Fibroblast of peridontal ligament (primary cell): ENCODE results near the gene UVSSA.

Experiments
- DNase-seq: peaks from one replicate; pipeline ENCODE4 v3.0.0-alpha.2; 2010; ENCODE audit errors: extremely low read depth

The UVSSA gene

DNA sequence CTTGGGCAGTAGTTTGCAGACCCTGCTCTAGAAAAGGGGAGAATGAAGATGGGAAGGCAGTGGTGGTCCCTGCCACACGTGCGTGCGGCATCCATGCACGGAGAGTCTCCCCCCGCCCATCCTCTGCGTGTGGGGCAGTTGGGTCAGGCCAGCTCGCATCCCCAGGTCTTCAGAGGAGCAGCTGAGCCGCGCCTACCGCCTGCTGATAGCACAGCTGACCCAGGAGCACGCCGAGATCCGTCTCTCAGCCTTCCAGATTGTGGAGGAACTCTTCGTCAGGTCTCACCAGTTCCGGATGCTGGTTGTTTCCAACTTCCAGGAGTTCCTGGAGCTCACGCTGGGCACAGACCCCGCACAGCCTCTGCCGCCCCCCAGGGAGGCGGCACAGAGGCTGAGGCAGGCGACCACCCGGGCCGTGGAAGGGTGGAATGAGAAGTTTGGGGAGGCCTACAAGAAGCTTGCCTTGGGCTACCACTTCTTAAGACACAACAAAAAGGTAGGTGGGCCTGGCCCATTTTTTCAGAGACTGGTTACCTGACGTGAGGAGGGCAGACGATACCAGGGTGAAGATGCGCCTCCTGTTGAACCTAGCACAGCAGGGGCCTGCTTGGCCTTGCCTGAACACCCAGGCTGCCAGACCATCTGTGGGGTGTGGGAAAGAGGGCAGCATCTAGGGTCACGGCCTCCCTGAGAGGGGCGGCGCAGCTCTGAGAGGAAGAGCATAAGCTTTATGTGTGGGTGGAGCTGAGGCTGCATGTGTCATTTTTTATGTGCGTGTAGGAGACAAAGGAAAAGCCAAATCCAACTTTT, 2.6 kb downstream of the UVSSA start:
- DNase-seq: no peak

DNA sequence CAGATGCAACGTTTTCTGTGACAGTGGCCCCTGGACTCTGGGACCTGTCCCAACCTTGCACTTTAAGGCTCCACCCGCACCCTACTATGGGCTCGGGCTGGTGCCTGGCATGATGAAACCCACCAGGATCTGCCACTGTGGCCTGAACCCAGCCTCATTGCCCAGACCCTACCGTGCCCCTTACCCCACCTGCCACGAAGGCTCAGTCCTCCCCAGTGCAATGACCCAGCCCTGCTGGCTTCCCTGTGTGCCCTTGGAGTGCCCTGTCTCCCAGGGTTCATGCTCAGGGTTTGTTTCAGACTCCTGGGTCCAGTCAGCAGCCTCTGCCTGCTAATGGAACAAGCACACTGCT, 3.1 kb downstream of the UVSSA start:
- DNase-seq: no peak

DNA sequence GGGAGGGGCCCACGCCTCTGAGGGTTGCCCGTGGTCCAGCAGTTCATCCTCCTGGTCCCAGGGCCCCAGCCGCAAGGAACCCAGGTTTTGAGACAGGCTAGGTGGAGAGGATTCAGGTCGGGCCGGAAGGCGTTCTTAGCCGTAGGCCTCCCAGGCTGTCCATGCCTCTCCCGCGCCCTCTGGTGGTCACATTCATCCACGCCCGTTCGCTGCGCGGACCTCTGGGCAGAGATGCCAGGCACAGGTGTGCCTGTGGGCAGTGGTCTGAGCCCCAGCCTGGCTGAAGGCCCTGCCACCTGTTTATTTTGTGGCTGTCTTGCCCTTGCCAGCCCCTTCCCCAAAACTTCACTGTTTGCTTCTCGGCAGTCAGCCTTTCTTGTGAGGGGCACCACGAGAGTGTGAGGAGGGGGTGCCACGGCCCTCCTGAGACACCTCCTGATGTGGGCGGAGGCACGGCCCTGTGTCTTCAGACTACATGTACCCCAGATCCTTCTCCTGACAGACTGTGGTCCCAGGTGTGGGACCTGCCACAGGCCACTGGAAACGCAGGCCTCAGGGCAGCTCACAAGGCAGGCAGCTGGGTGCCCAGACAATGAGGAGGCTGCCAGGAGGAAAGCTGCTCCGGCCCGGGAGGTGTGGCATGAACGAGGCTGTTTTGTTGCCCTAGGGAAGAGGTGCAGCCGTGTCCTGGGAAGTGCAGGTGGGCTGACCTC, 5.0 kb downstream of the UVSSA start:
- DNase-seq: peak; percentile 69

DNA sequence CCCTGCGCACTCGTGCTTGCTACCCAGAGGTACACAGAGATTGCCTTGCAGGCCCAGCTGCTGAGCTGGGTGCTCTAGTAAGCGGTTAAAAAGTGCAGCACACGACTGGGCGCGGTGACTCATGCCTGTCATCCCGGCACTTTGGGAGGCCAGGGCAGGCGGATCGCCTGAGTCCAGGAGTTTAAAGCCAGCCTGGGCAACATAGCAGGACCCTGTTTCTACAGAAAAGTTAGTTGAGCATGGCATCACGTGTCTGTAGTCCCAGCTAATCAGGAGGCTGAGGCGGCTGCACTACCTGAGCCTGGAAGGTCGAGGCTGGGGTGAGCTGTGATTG, 5.5 kb downstream of the UVSSA start:
- no peak for DNase-seq

DNA sequence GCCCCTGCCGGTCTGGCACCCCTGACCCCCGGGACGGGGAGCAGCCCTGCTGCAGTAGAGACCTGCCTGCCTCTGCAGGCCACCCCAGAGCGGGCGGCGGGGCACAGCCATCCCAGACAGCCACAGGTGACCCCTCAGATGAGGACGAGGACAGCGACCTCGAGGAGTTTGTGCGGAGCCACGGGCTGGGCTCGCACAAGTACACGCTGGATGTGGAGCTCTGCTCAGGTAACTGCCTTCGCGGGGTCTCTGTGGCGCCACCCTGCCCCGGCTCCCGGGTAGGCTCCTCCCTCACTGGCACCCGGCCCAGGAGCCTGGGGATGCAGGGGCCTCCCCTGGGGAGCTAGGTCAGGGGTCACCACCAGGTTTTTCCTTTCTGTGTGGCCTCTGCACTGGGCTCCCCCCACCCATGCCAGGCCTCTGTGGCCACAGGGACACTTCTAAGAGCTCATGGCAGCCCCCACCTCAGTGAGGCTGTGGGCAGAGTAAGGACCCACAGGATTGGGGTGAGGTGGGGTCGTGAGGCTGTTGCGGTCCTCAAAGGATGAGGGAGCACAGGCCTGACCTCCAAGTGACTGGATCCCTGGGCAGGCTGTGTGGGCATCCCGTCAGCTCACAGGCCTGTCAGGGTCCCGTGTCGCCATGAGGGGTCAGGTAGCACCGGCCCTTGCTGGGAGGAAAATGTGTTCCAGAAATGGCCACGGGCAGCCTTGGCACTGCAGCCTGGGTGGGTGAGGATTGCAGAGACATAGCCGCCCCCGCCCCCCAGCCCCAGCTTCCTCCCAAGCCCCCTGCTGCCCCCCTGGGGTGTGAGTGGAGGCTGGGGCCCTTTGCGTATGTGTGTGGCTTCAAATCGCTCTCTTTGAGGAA, 6.4 kb downstream of the UVSSA start:
- DNase-seq: no peak

DNA sequence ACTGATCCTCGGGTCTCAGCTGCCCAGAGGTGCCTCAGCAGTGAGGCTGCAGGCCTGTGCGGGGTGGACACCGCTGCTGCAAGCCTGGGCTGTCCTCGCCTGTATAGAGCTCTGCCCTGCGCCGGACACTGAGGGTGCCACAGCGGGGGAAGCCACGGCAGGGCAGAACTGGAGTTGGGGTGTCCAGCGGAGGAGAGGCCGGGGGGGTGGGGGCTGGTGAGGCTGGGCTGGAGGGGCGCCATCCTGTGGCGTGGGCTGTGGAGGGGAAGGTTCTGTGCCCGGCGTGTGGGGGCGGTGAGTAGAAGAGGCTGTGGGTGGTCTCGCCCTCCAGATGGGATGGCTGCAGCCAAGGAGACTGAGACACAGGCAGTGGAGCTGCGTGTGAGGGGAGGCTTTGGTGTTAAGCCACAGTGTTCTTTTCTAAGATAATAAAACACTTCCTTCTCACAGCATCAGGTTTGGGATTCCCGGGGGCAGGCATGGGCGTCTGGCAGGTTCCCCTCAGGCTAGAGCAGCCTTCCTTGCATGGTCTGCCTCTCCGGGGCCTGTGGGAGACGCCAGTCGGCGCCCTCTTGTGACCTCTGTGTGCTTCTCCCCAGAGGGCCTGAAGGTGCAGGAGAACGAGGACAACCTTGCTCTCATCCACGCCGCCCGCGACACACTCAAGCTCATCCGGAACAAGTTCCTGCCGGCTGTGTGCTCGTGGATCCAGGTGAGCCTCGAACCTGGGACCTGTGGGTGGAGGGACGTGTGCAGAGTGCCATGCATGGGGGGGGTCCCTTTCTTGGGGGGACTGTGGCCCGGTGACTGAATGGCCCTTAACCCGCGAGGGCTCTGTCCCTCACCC, 7.4 kb downstream of the UVSSA start:
- DNase-seq: no peak

DNA sequence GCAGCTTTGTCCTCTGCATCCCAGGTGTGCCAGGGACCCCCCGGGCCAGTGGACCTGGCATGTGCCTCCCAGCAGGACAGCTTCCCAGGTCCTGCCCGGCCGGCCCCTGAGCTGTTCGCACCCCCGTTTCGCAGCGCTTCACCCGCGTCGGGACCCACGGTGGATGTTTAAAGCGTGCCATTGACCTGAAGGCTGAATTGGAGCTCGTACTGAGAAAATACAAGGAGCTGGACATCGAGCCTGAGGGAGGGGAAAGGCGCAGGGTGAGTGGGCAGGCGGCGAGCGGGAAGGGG, 7.9 kb downstream of the UVSSA start:
- no peak for DNase-seq

DNA sequence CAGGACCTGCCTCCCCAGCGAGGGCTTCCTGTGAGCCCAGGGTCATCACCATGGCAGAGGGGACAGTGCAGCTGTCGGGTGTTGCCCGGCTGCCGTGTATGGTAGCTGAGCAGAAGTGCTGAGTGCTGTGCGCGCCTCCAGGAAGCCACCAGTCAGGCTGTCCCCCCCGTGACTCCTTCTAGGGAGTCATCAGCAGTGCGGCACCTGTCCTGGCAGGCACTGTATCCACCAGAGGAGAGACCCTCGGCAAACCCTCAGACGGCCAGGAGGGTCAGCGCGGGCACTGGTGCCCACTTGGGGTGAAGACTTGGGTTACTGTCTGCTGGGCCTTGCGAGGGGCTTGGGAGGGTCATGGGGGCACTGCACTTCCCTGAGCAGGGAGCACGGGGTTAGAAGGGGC, 8.4 kb downstream of the UVSSA start:
- DNase-seq: no peak

DNA sequence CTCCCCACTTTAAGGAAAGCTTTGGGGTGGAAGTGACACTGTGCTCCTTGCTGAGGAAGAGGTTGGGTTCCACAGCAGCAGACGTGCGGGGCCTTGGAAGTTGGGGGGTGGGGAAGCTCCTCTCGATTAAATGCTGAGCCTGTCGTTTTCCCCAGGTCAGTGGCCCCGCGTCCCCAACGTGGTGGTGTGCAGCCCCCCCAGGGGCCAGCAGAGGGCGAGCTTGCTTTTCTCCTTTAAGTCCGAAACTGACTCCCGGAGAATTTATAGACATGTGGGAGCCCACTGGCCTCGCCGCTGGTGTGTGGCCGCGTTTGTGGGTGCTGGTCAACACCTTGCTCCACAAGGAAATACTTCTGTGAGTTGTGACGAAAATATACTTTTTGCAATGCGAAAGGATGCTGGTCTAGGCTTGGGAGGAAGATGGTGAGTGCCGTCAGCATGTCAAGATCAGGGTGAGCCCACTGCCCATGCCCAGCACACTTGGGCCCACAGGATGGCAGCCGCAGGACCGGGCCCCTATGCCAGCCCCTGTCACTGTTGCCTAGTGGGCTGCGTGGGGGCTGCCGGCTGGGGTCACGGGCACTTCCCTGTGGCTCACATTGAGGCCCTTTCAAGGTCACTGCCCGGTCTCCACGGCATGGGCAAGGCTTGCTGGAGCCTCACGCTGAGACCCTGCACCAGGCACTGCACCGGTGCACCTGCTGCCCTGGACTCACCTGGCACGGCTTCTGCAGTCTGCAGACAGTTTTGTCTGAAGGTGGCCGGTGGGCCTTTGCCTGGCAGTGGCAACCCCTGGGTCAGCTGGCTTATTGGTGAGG, 9.4 kb downstream of the UVSSA start:
- peak; percentile 64 for DNase-seq

DNA sequence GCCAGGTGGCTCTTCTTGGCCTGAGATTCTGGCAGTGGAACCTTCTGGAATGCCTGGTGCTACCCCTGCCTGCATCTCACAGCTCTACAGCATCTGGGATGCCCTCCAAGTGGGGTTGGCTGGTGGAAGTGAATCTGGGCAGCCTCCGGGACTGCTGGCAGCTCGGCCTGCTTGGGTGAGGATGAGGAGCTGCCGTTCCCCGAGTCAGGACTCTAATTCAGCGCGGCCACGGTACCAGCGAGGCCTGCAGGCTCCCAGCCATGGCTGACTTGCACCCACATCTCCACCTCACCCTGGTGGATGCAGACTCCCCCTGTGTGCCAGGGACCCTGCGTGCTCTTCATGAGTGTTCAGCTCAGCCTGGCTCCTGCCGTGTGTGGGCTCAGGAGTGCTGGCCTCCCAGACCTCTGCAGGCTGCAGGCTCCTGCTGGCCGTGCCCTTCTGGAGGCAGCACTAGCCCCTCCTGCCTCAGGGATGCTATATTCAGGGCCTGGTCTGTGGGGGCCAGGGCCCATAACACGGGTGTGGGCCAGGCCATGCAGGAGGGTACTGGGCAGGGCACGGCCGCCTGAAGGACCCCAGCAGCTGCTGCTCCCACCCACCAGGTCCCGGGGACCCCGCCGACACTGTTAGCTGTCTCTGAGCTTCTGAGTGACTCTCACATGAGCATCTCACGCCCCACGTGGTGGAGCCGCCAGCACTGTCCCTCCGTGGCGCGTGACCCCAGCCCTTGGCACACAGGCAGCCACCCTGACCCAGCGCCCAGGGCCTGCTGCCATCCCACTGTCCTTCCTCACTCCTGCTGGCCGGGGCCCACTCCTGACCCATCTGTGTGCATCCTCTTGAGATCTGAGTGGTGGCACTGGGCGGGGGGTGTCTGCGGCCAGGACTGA, 10.6 kb downstream of the UVSSA start:
- DNase-seq: no peak

DNA sequence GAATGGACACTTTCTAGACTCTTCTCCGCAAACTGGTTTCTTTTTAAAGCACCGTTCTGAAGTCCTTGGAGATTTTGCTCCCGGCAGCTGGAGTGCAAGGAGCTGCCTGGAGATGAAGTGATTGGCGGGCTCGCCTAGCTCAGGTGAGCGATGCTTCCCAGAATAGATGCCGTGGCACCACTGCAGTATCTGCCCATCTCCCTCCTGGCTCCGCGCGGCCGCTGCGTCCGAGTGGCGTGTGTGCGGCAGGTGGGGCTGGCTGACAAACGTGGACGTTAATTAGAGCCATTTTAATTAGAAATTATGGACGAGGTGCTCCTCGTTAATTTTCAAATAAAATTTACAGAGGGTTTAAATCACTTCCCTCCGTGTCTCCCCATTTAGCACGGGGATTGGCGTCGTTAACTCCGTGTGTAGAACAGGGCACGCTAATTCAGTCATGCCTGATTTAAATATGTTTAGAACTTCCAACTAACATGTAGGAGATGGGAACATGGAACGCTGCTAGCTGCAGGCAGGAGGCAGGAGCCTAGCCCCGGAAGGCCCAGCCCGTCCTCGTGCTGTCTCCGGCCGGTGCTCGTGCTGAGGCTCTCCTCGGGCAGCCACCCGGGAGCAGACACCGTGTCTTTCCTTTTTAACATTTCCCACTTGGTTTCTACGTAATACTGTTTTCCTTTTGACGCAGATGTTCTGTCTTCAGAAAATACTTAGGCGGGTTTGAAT, 11.6 kb downstream of the UVSSA start:
- DNase-seq: no peak

DNA sequence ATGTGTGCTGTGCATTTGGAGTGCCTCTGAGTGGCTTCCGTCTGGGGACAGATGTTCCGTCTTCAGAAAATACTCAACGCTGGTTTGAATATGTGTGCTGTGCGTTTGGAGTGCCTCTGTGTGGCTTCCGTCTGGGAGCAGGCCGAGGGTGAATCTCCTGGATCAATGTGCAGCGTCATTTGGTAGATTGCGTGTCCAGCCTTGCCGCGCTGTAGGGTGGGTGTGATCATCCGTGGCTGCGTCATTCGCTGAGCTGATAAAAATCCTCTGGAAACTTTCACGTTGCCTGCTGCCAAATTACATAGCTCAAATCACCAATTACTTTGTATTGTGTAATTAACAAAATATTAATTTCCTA, 12.1 kb downstream of the UVSSA start:
- no peak for DNase-seq

DNA sequence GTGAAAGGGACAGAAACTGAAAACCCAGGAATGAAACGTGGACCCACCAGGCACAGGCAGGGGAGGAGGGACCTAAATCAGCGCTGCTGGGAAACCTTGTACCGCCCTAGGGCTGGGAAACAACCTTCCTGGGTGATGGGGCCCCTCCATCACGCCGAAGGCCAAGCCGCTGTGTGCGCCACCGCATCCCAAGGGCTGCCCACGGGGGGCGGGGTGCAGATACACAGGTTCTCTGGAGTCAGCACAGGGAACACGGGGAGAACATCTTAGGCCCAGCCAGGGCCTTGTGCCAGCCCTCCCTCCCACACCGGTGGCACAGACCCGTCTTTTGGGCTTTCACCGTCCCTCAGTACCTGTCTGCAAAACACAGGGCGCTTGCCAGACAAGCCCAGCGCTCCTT, 13.0 kb downstream of the UVSSA start:
- no peak for DNase-seq

DNA sequence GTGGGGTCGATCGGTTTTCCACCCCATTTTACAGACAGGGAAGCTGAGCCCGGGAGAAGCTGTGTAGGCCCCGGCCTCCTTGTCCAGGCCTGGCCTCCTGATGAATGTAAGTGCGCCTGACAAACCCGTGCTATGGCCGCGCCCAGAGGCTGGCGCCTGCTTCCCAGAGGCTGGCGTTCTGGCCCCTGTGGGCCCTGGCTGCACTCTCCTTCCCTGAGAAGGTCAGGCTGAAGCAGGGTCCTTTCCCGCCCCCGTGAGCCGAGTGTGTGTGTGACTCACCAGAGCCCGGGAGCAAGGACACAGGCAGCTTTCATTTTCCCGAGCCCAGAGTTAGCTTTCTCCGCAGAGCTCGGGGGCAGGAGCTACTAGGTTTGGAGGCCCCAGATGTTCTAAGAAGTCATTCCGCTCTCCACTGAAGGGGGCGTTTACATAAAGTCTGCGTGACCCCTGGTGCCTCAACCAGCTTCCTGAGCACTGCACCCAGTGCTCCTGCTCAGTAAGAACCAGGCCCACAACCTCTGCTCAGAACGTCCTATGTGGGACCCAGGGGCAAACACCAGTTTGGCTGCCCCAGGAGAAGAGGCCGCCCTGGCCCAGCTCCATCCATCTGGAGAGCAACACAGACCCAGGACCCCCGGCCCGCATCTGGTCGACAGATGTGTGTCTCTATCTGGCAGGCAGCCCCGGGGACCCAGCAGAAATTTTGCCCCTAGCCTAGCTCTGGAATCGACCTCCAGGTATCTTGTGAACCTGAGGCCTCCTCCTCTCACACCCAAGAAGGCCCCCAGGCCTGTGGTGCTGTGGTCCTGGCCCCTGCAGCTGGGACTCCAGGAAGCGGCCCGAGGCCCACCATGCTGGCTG, 13.6 kb downstream of the UVSSA start:
- DNase-seq: peak; percentile 28

DNA sequence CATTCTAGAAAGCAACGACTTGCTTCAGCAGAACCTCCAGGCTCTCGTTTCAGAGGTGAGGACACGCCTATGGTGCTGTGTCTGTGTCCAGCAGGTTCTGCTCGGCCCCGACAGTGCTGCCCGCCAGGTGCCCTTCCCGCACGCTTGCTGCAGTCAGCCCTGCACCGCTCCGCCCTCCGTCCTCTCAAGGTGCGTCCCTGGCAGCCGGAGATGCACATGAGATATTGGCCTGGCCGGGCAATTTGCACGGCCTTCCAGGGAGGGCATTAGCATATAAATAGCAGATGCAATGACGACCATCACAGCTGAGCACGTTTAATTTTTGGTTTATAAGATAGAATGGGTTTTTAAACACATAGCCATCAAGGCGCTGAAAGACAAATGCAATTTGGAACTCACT, 14.4 kb downstream of the UVSSA start:
- DNase-seq: no peak

DNA sequence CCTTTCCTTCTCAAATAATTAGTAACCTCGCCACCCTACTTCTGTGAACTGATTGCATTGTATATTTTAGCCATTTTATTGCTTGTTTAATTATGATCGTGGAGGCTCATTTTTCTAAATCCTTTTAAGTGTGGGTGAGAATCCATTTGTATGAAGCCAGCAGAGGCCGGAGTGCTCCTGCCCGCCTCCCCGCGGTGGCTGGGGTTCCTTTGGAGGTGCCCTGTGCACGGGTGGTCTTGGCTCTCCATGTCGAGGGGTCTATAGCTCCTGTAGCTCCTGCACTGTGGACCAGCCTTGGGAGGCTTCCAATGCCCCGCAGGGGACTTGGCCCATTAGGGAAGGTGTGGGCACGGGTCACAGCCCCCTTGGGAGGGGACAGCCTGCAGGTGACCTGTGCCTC, 15.0 kb downstream of the UVSSA start:
- DNase-seq: no peak

DNA sequence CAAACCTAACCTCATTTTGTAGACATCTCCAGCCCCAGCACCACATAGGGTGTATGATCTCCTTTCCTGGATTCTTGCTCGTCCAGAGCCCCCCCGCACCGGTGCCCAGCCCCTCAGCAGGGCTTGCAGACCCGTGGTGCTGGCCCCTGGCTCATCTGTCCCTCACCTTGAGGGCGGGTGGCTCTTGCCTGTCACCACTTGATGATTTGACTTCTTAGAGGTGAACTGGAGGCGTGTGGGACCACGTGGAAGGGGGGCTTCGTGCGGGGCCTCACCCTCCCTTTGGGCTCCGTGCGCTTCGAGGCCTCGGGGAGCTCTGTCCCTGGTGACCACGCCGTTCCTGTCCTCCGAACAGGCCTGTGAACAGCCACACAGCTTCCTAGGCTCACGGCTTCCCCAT, 15.5 kb downstream of the UVSSA start:
- no peak for DNase-seq

DNA sequence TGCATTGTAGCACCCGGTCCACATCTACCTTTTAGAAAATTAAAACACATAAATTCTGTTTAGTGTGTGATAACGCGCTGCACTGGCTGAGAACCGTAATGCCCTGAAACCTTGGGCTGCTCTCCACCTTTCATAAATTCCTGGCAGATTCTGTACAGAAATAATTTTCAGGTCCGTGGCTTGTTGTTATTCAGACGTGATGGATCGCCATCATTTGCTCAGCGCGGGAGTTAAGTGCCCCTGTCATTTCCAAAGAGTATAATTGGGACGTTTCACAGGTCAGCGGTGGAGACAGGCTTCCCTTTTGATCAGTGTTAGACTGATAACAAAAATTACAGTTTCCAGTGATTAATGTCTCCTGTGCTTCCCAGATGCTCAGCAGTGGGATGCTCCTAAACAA, 16.5 kb downstream of the UVSSA start:
- DNase-seq: no peak

DNA sequence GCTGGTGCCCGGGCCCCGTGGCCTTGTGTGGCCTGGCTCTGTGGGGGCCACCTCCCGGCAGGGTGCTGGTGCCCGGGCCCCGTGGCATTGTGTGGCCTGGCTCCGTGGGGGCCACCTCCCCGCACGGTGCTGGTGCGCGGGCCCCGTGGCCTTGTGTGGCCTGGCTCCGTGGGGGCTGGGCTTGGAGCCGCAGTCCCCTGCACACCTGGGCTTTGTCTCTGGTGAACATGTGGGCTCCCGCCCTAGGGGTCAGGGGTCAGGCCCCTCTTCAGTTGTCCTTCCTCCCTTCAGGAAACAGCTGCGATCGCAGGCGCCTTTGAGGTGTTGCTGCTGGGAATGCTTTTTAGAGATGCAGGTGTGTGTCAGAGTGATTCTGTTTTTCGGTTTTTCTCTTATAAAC, 17.2 kb downstream of the UVSSA start:
- DNase-seq: no peak
